HepG2 (cell line): ENCODE results near the gene DLG2. TPM values are rescaled to one million over a fixed set of nuclear protein-coding genes. Genes with fewer than 3 reads are reported as not detected.

Experiments
- CSRNP1 ChIP-seq: sonication (generic); formaldehyde crosslinking; IDR thresholded peaks from 2 replicates; pipeline ENCODE4 v1.8.1; 2023; ENCODE audit warnings: mild to moderate bottlenecking, missing genetic modification reagents
- DNMT1 ChIP-seq: sonication (generic); formaldehyde crosslinking; IDR thresholded peaks from 2 replicates; pipeline ENCODE4 v1.5.1; 2020; ENCODE audit warnings: mild to moderate bottlenecking, missing genetic modification reagents
- ETV6 ChIP-seq: sonication (generic); formaldehyde crosslinking; conservative IDR thresholded peaks from 2 replicates; pipeline ENCODE4 v1.4.0; 2020; ENCODE audit warnings: missing genetic modification reagents
- FOXO1 ChIP-seq: sonication (generic); formaldehyde crosslinking; IDR thresholded peaks from 2 replicates; pipeline ENCODE4 v1.4.0; 2020; ENCODE audit warnings: missing genetic modification reagents
- HNRNPL ChIP-seq: fragments of 200-400 bp; formaldehyde crosslinking; IDR thresholded peaks from 2 replicates; pipeline ENCODE4 v1.6.1; 2017; ENCODE audit warnings: mild to moderate bottlenecking, low read depth, low read length
- KIAA2018 ChIP-seq: sonication (generic); formaldehyde crosslinking; IDR thresholded peaks from 2 replicates; pipeline ENCODE4 v1.5.0; 2020; ENCODE audit warnings: mild to moderate bottlenecking, missing genetic modification reagents, borderline replicate concordance
- LRRFIP1 ChIP-seq: sonication (generic); formaldehyde crosslinking; conservative IDR thresholded peaks from 2 replicates; pipeline ENCODE4 v1.4.0; 2020; ENCODE audit warnings: missing genetic modification reagents
- MAFG ChIP-seq: sonication (generic); formaldehyde crosslinking; IDR thresholded peaks from 2 replicates; pipeline ENCODE4 v1.5.1; 2020; ENCODE audit warnings: mild to moderate bottlenecking, missing genetic modification reagents
- MTA1 ChIP-seq: sonication (generic); formaldehyde crosslinking; IDR thresholded peaks from 2 replicates; pipeline ENCODE4 v1.4.0; 2020; ENCODE audit warnings: missing genetic modification reagents, mild to moderate bottlenecking, borderline replicate concordance
- REL ChIP-seq: sonication (generic); formaldehyde crosslinking; conservative IDR thresholded peaks from 2 replicates; pipeline ENCODE4 v1.8.0; 2022; ENCODE audit warnings: mild to moderate bottlenecking, missing genetic modification reagents, moderate library complexity
- SRSF1 ChIP-seq: fragments of 200-400 bp; formaldehyde crosslinking; optimal IDR thresholded peaks from 2 replicates; pipeline ENCODE3; 2017; ENCODE audit warnings: mild to moderate bottlenecking, low read depth, low read length, moderate library complexity
- THAP7 ChIP-seq: sonication (generic); formaldehyde crosslinking; IDR thresholded peaks from 2 replicates; pipeline ENCODE4 v1.8.1; 2023; ENCODE audit warnings: mild to moderate bottlenecking, missing genetic modification reagents
- YEATS2 ChIP-seq: sonication (generic); formaldehyde crosslinking; IDR thresholded peaks from 2 replicates; pipeline ENCODE4 v1.4.0; 2020; ENCODE audit warnings: missing genetic modification reagents, borderline replicate concordance
- ZNF17 ChIP-seq: sonication (generic); formaldehyde crosslinking; IDR thresholded peaks from 2 replicates; pipeline ENCODE4 v1.5.0; 2020; ENCODE audit warnings: mild to moderate bottlenecking, missing genetic modification reagents
- ZNF383 ChIP-seq: sonication (generic); formaldehyde crosslinking; IDR thresholded peaks from 2 replicates; pipeline ENCODE4 v1.4.0; 2020; ENCODE audit warnings: missing genetic modification reagents, mild to moderate bottlenecking, borderline replicate concordance
- ZNF720 ChIP-seq: sonication (generic); formaldehyde crosslinking; IDR thresholded peaks from 2 replicates; pipeline ENCODE4 v1.4.0; 2020; ENCODE audit warnings: missing genetic modification reagents
- polyA plus RNA-seq, 8 experiments: library from polyadenylated mRNA; depleted of rRNA in 3 of 8; stranded (reverse) in 7 of 8; unstranded in 1 of 8; fragments of >200 nt; fragmentation: Illumina TruSeq in 4 of 8; extraction: Trizol in 4 of 8; gene quantifications; 2 replicates each; pipeline versions ENCODE4 v1.2.1 to v1.2.3, GENCODE V29; 2011 to 2016; ENCODE audit warnings: low read depth in 4 of 8, missing spikeins in 1 of 8, mixed read lengths in 1 of 8; ENCODE audit not compliant: insufficient read depth in 1 of 8
- total RNA-seq, 5 experiments: library from RNA; depleted of rRNA; stranded (reverse); fragments of >200 nt; fragmentation: Illumina TruSeq; extraction: Trizol; gene quantifications; 2 replicates each; pipeline ENCODE4 v1.2.3, GENCODE V29; 2016; ENCODE audit warnings: low read depth in 1 of 5

The DLG2 gene
- total and polyA plus RNA-seq, 2 of the 13 experiments (the other 11 are each of a cell fraction or from before 2014, with no cell fraction given): 0.46 to 1.0 TPM

- no peak for TF ChIP-seq KIAA2018 (CRISPR knock-in tag)
- peak; percentile 67; the same call in 1 of the 2 replicates for TF ChIP-seq MTA1
- no peak for TF ChIP-seq SRSF1
- TF ChIP-seq ZNF17 (CRISPR knock-in tag): no peak
- 0 out of 2 replicates have a peak, but pooled peaks have one; percentile 34 for TF ChIP-seq HNRNPL
- TF ChIP-seq FOXO1: no peak
- peak; percentile 78; the same call in 1 of the 2 replicates for TF ChIP-seq CSRNP1 (CRISPR knock-in tag)
- TF ChIP-seq ZNF383 (CRISPR knock-in tag): no peak
- no peak for TF ChIP-seq ZNF720 (CRISPR knock-in tag)
- TF ChIP-seq YEATS2 (CRISPR knock-in tag): peak; percentile 86
- TF ChIP-seq LRRFIP1: no peak
- no peak for TF ChIP-seq DNMT1 (CRISPR knock-in tag)
- TF ChIP-seq REL: no peak
- TF ChIP-seq THAP7 (CRISPR knock-in tag): peak; percentile 80; the same call in 1 of the 2 replicates
- no peak for TF ChIP-seq MAFG (CRISPR knock-in tag)
- TF ChIP-seq ETV6 (CRISPR knock-in tag): 0 out of 2 replicates have a peak, but pooled peaks have one; percentile 14
Measured at GRCh38 chr11:85627998-85628770, 1.0 kb upstream of the DLG2 start, which contains the start of gene TMEM126B (continued).
